Dedifferentiated amniotic fluid mesenchymal stem cell (primary cell): ENCODE data around the gene PCSK2.

ENCODE experiments used
- DNase-seq: peaks from one replicate; pipeline ENCODE4 v3.0.0-alpha.2; 2016; ENCODE audit errors: extremely low spot score

PCSK2 gene

GRCh38 chr20:17248224-17248623, 21.4 kb downstream of the PCSK2 start:
- no peak for DNase-seq

GRCh38 chr20:17262786-17263185, 35.9 kb downstream of the PCSK2 start:
- no peak for DNase-seq

GRCh38 chr20:17273717-17274116, 46.9 kb downstream of the PCSK2 start:
- no peak for DNase-seq

- DNase-seq: no peak
These were observed 49.3 kb downstream of the PCSK2 start for GRCh38 chr20:17276101-17276500.

- DNase-seq: no peak
These were observed 54.6 kb downstream of the PCSK2 start for GRCh38 chr20:17281478-17281877.

- DNase-seq: no peak
These were observed 55.7 kb downstream of the PCSK2 start for GRCh38 chr20:17282501-17282900.

- DNase-seq: no peak
These were observed 60.7 kb downstream of the PCSK2 start for GRCh38 chr20:17287503-17287902.

- DNase-seq: no peak
These were observed 61.2 kb downstream of the PCSK2 start for GRCh38 chr20:17287998-17288397.

GRCh38 chr20:17295151-17295726, 68.4 kb downstream of the PCSK2 start:
- no peak for DNase-seq

GRCh38 chr20:17295991-17296390, 69.2 kb downstream of the PCSK2 start:
- DNase-seq: no peak

GRCh38 chr20:17298171-17298570, 71.3 kb downstream of the PCSK2 start:
- DNase-seq: no peak

GRCh38 chr20:17298751-17299150, 71.9 kb downstream of the PCSK2 start:
- no peak for DNase-seq

GRCh38 chr20:17300113-17300512, 73.3 kb downstream of the PCSK2 start:
- DNase-seq: no peak

GRCh38 chr20:17304774-17305173, 77.9 kb downstream of the PCSK2 start:
- DNase-seq: no peak

- no peak for DNase-seq
These were observed 79.6 kb downstream of the PCSK2 start for GRCh38 chr20:17306427-17306826.

GRCh38 chr20:17314264-17314663, 87.4 kb downstream of the PCSK2 start:
- DNase-seq: no peak

GRCh38 chr20:17315407-17316231, 88.8 kb downstream of the PCSK2 start:
- DNase-seq: no peak

- no peak for DNase-seq
These were observed 89.6 kb downstream of the PCSK2 start for GRCh38 chr20:17316316-17317038.

- no peak for DNase-seq
These were observed 90.5 kb downstream of the PCSK2 start for GRCh38 chr20:17317341-17317740.

- DNase-seq: no peak
These were observed 93.6 kb downstream of the PCSK2 start for GRCh38 chr20:17320456-17320855.

- no peak for DNase-seq
These were observed 99.3 kb downstream of the PCSK2 start for GRCh38 chr20:17326096-17326495.

GRCh38 chr20:17327185-17328148, 100.6 kb downstream of the PCSK2 start:
- DNase-seq: no peak
